ENCODE results near the gene SGCD.

- TF ChIP-seq CTCF (IDR thresholded peaks at IDR 0.05): no peak
- TF ChIP-seq POLR2A (IDR thresholded peaks at IDR 0.05): no peak
- no peak for TF ChIP-seq POLR2AphosphoS5 (IDR thresholded peaks at IDR 0.05)
- TF ChIP-seq EP300 (IDR thresholded peaks at IDR 0.05): no peak
These were observed 169.3 kb downstream of the SGCD start for GRCh38 chr5:156496291-156496690.

Data from stomach (tissue), 4 donors.